SK-N-SH (cell line): ENCODE results near the gene CLDN6. TPM values are rescaled to one million over a fixed set of nuclear protein-coding genes. Genes with fewer than 3 reads are reported as not detected.

Experiments used
- CTCF ChIA-PET: fragments of 300-600, 350-600 bp; formaldehyde crosslinking; extraction: SDS; loops from one replicate; lab custom pipeline; 2021; lab: Yijun Ruan, JAX
- POLR2A ChIA-PET: fragments of 350-600 bp; sonication (Branson Sonifier 250); formaldehyde crosslinking; extraction: SDS; loops from one replicate; lab custom pipeline; 2020; ENCODE audit warnings: antibody characterized with exemption, inconsistent platforms; lab: Yijun Ruan, JAX
- DNase-seq: peaks from one replicate; pipeline ENCODE4 v3.0.0; 2012
- H2AFZ ChIP-seq: fragments of 200-600 bp; sonication (generic); 2 replicates; pipeline ENCODE4 v1.8.1; 2016; ENCODE audit warnings: antibody characterized with exemption, mild to moderate bottlenecking, low read depth
- H3F3A ChIP-seq: fragments of 200-600 bp; sonication (generic); replicated peaks from 2 replicates; pipeline ENCODE3; 2016; ENCODE audit warnings: antibody characterized with exemption, mild to moderate bottlenecking; ENCODE audit not compliant: insufficient read depth
- H3K27ac ChIP-seq, 2 experiments: fragments of 200-500 bp in 1 of 2; fragments of 200-600 bp in 1 of 2; sonication (Bioruptor generic) in 1 of 2; sonication (generic), shearing (Covaris generic) in 1 of 2; 2 replicates each; pipeline versions ENCODE4 v1.5.1 to v1.6.1; 2014 to 2016; ENCODE audit warnings: low read depth in 2 of 2, inconsistent platforms in 1 of 2, low read length in 1 of 2, mild to moderate bottlenecking in 1 of 2, mixed read lengths in 1 of 2
- H3K27me3 ChIP-seq: fragments of 200-600 bp; sonication (generic), shearing (Covaris generic); 2 replicates; pipeline ENCODE4 v1.6.1; 2016; ENCODE audit warnings: mixed run types; ENCODE audit not compliant: insufficient read depth
- H3K36me3 ChIP-seq, 2 experiments: fragments of 200-500 bp in 1 of 2; fragments of 200-600 bp in 1 of 2; sonication (Bioruptor generic) in 1 of 2; sonication (generic) in 1 of 2; replicated peaks in 1 of 2; 2 replicates each; pipeline versions ENCODE3 to v1.5.1; 2014 to 2016; ENCODE audit warnings: low read length in 1 of 2, mild to moderate bottlenecking in 1 of 2; ENCODE audit not compliant: insufficient read depth in 2 of 2, control insufficient read depth in 1 of 2
- H3K4me1 ChIP-seq, 2 experiments: fragments of 200-500 bp in 1 of 2; fragments of 200-600 bp in 1 of 2; sonication (Bioruptor generic) in 1 of 2; sonication (generic), shearing (Covaris generic) in 1 of 2; 2 replicates each; pipeline versions ENCODE4 v1.5.1 to v1.6.1; 2014 to 2016; ENCODE audit warnings: low read depth in 1 of 2, low read length in 1 of 2, mixed run types in 1 of 2; ENCODE audit not compliant: insufficient read depth in 2 of 2, control insufficient read depth in 1 of 2
- H3K4me2 ChIP-seq: fragments of 200-600 bp; sonication (generic), shearing (Covaris generic); 2 replicates; pipeline ENCODE4 v1.6.1; 2017; ENCODE audit warnings: mixed run types
- H3K4me3 ChIP-seq, 2 experiments: fragments of 200-500 bp in 1 of 2; fragments of 200-600 bp in 1 of 2; sonication (Bioruptor generic) in 1 of 2; sonication (generic), shearing (Covaris generic) in 1 of 2; 2 replicates each; pipeline versions ENCODE4 v1.5.1 to v1.8.1; 2014 to 2016; ENCODE audit warnings: low read depth in 2 of 2, inconsistent platforms in 1 of 2, low read length in 1 of 2, mild to moderate bottlenecking in 1 of 2, mixed read lengths in 1 of 2, moderate library complexity in 1 of 2
- H3K79me2 ChIP-seq: fragments of 200-600 bp; sonication (generic); 2 replicates; pipeline ENCODE4 v1.8.1; 2017; ENCODE audit warnings: mild to moderate bottlenecking; ENCODE audit not compliant: insufficient read depth
- H3K9ac ChIP-seq: fragments of 200-600 bp; sonication (generic); 2 replicates; pipeline ENCODE4 v1.6.1; 2017; ENCODE audit warnings: mixed run types
- H3K9me2 ChIP-seq: fragments of 200-600 bp; sonication (generic); 2 replicates; pipeline ENCODE4 v1.6.1; 2017; ENCODE audit warnings: mixed run types
- H3K9me3 ChIP-seq: fragments of 200-600 bp; sonication (generic); 2 replicates; pipeline ENCODE4 v1.6.1; 2017; ENCODE audit warnings: mixed run types, mild to moderate bottlenecking, moderate library complexity
- H4K20me1 ChIP-seq: fragments of 200-600 bp; sonication (generic); 2 replicates; pipeline ENCODE4 v1.6.1; 2017; ENCODE audit warnings: mild to moderate bottlenecking, mixed run types; ENCODE audit not compliant: insufficient read depth
- CHD2 ChIP-seq: fragments of 150-350 bp; IDR thresholded peaks from 2 replicates; pipeline ENCODE4 v1.6.1; 2018; ENCODE audit warnings: low read length; ENCODE audit not compliant: partially characterized antibody
- ELF1 ChIP-seq: IDR thresholded peaks from 2 replicates; pipeline ENCODE4 v1.4.0; 2012
- EP300 ChIP-seq, 2 experiments: IDR thresholded peaks; 2 replicates each; pipeline versions ENCODE4 v1.4.0 to v1.6.1; 2012; ENCODE audit warnings: borderline replicate concordance in 1 of 2, low read depth in 1 of 2, low read length in 1 of 2
- FOXM1 ChIP-seq: IDR thresholded peaks from 2 replicates; pipeline ENCODE4 v1.4.0; 2012; ENCODE audit warnings: low read depth, mild to moderate bottlenecking
- GABPA ChIP-seq: IDR thresholded peaks from 2 replicates; pipeline ENCODE4 v1.4.0; 2012; ENCODE audit warnings: low read depth, mild to moderate bottlenecking
- JUND ChIP-seq: IDR thresholded peaks from 2 replicates; pipeline ENCODE4 v1.4.0; 2012
- MXI1 ChIP-seq: IDR thresholded peaks from 2 replicates; pipeline ENCODE4 v1.6.1; 2012; ENCODE audit warnings: mild to moderate bottlenecking, low read depth, low read length, improper control_type of control experiment
- NFIC ChIP-seq: IDR thresholded peaks from 2 replicates; pipeline ENCODE4 v1.4.0; 2012; ENCODE audit warnings: borderline replicate concordance
- POLR2AphosphoS5 ChIP-seq: IDR thresholded peaks from 2 replicates; pipeline ENCODE4 v1.6.1; 2012; ENCODE audit warnings: low read depth, low read length
- RAD21 ChIP-seq: IDR thresholded peaks from 2 replicates; pipeline ENCODE4 v1.6.1; 2012; ENCODE audit warnings: mild to moderate bottlenecking, low read length
- RFX5 ChIP-seq: IDR thresholded peaks from 2 replicates; pipeline ENCODE4 v1.6.1; 2012; ENCODE audit warnings: mild to moderate bottlenecking, improper control_type of control experiment, low read length
- SIN3A ChIP-seq: IDR thresholded peaks from 2 replicates; pipeline ENCODE4 v1.6.1; 2012; ENCODE audit warnings: low read depth, mild to moderate bottlenecking, low read length, moderate library complexity, borderline replicate concordance
- SMC3 ChIP-seq: IDR thresholded peaks from 2 replicates; pipeline ENCODE4 v1.6.1; 2012; ENCODE audit warnings: low read depth, low read length, improper control_type of control experiment
- TAF1 ChIP-seq: IDR thresholded peaks from 2 replicates; pipeline ENCODE4 v1.6.1; 2012; ENCODE audit warnings: low read depth, mild to moderate bottlenecking, low read length, moderate library complexity, borderline replicate concordance
- YY1 ChIP-seq: IDR thresholded peaks from 2 replicates; pipeline ENCODE4 v1.4.0; 2012; ENCODE audit warnings: low read depth, mild to moderate bottlenecking
- WGBS: methylation state at CpG from one replicate; pipeline ENCODE4 v1.1.6; 2017; ENCODE audit warnings: low lambda C conversion rate; 5-methylcytosine and 5-hydroxymethylcytosine counted together
- polyA plus RNA-seq, 3 experiments: library from polyadenylated mRNA; depleted of rRNA; stranded (reverse); fragments of >200 nt; gene quantifications; 2 replicates each; pipeline ENCODE4 v1.2.3, GENCODE V29; 2012
- TF ChIP-seq, protein P1 (sequence below): IDR thresholded peaks from 2 replicates; pipeline ENCODE4; 2012
- TF ChIP-seq, protein P2 (sequence below): fragments of 150-350 bp; IDR thresholded peaks from 2 replicates; pipeline ENCODE4 v1.6.1; 2017; ENCODE audit warnings: antibody characterized with exemption, low read length, low read depth, borderline replicate concordance
- TF ChIP-seq, protein P3 (sequence below): fragments of 150-350 bp; IDR thresholded peaks from 2 replicates; pipeline ENCODE4 v1.6.1; 2016; ENCODE audit warnings: mild to moderate bottlenecking, low read depth, low read length
- TF ChIP-seq, protein P4 (sequence below): IDR thresholded peaks from 2 replicates; pipeline ENCODE4 v1.6.1; 2012; ENCODE audit warnings: mild to moderate bottlenecking, low read depth, low read length, moderate library complexity

The CLDN6 gene
- polyA plus RNA-seq, 1 of the 3 experiments (the other 2 are of a cell fraction) = 0.20 TPM

DNA sequence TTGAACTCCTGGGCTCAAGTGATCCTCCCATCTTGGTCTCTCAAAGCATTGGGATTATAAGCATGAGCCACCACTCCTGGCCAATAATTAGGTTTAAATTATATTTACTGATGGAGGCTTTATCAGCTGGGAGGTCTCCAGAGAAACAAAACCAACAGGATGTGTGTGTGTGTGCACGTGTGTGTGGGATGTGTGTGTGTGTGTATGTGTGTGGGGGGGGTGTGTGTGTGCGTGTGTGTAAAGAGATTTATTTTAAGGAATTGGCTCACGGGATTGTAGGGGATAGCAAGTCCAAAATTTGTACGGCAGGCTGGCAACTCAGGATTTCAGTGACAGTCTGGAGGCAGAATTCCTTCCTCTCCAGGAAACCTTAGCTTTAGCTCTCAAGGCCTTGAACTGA, 33.0 kb upstream of the CLDN6 start:
- no peaks in the 10 kb centered on the region; a peak in 1 of 4 replicates for H3K4me1 ChIP-seq
- CTCF ChIA-PET = interaction anchor here (0.9 to 5.8 kb wide), 4 partner anchors 9 to 124 kb away, joined by 3 to 57 read pairs (median 3); no protein-coding TSS in a partner anchor
- H2AFZ ChIP-seq = no peak overlapping the region
- peaks cover 37% of the 10 kb centered on the region for H3K27me3 ChIP-seq
- peaks cover 4% of the 10 kb centered on the region for H3F3A ChIP-seq
- POLR2A ChIA-PET = no interaction called here
- H4K20me1 ChIP-seq = no peaks in the 10 kb centered on the region
- no peaks in the 10 kb centered on the region for H3K79me2 ChIP-seq
- no peak overlapping the region for H3K4me3 ChIP-seq
- no peak for DNase-seq
- H3K27ac ChIP-seq = no peak overlapping the region
- no peaks in the 10 kb centered on the region for H3K9me3 ChIP-seq
- no peak overlapping the region for H3K4me2 ChIP-seq
- TF ChIP-seq ELF1 = no peak
- no peak for TF ChIP-seq MXI1
- no peak for TF ChIP-seq RAD21
- TF ChIP-seq RFX5 = no peak
- TF ChIP-seq GABPA = no peak
- TF ChIP-seq YY1 = no peak
- TF ChIP-seq, protein P1, sequence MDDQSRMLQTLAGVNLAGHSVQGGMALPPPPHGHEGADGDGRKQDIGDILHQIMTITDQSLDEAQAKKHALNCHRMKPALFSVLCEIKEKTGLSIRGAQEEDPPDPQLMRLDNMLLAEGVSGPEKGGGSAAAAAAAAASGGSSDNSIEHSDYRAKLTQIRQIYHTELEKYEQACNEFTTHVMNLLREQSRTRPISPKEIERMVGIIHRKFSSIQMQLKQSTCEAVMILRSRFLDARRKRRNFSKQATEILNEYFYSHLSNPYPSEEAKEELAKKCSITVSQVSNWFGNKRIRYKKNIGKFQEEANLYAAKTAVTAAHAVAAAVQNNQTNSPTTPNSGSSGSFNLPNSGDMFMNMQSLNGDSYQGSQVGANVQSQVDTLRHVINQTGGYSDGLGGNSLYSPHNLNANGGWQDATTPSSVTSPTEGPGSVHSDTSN = no peak
- TF ChIP-seq, protein P2, sequence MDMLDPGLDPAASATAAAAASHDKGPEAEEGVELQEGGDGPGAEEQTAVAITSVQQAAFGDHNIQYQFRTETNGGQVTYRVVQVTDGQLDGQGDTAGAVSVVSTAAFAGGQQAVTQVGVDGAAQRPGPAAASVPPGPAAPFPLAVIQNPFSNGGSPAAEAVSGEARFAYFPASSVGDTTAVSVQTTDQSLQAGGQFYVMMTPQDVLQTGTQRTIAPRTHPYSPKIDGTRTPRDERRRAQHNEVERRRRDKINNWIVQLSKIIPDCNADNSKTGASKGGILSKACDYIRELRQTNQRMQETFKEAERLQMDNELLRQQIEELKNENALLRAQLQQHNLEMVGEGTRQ = no peak
- TF ChIP-seq POLR2AphosphoS5 = no peak
- no peak for TF ChIP-seq NFIC
- TF ChIP-seq, protein P3, sequence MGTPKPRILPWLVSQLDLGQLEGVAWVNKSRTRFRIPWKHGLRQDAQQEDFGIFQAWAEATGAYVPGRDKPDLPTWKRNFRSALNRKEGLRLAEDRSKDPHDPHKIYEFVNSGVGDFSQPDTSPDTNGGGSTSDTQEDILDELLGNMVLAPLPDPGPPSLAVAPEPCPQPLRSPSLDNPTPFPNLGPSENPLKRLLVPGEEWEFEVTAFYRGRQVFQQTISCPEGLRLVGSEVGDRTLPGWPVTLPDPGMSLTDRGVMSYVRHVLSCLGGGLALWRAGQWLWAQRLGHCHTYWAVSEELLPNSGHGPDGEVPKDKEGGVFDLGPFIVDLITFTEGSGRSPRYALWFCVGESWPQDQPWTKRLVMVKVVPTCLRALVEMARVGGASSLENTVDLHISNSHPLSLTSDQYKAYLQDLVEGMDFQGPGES = no peak
- TF ChIP-seq TAF1 = no peak
- no peak overlapping the region for H3K9ac ChIP-seq
- WGBS = 59% methylated on average over 4 of the region's 4 CpGs
- no peaks in the 10 kb centered on the region for H3K9me2 ChIP-seq
- no peaks in the 10 kb centered on the region for H3K36me3 ChIP-seq

DNA sequence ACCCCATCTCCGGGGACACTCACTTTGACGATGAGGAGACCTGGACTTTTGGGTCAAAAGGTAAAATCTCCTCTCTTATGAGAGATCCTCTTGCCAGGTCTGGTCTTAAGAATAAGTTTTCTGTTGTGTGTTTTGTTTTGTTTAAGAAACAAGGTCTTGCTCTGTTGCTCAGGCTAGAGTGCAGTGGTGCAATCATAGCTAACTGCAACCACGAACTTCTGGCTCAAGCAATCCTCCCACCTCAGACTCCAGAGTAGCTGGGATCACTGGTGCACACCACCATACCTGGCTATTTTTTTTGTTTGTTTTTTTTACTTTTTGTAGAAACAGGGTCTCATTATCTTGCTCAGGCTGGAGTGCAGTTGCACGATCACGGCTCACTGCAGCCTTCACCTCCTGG, 32.5 kb upstream of the CLDN6 start:
- POLR2A ChIA-PET = interaction anchor here (0.7 kb wide), 1 partner anchor 22 kb away, joined by 4 read pairs; no protein-coding TSS in a partner anchor
- H4K20me1 ChIP-seq = no peaks in the 10 kb centered on the region
- no peak overlapping the region for H2AFZ ChIP-seq
- no peak for DNase-seq
- TF ChIP-seq SIN3A = no peak
- no peak for TF ChIP-seq CHD2
- no peak for TF ChIP-seq SMC3
- no peak for TF ChIP-seq ELF1
- TF ChIP-seq EP300 (IDR thresholded peaks at IDR 0.05; ENCODE audit: borderline replicate concordance in 1 of 2, low read depth in 1 of 2, low read length in 1 of 2) = no peak
- no peak for TF ChIP-seq JUND
- TF ChIP-seq NFIC = no peak
- TF ChIP-seq MXI1 = no peak
- TF ChIP-seq, protein P4, sequence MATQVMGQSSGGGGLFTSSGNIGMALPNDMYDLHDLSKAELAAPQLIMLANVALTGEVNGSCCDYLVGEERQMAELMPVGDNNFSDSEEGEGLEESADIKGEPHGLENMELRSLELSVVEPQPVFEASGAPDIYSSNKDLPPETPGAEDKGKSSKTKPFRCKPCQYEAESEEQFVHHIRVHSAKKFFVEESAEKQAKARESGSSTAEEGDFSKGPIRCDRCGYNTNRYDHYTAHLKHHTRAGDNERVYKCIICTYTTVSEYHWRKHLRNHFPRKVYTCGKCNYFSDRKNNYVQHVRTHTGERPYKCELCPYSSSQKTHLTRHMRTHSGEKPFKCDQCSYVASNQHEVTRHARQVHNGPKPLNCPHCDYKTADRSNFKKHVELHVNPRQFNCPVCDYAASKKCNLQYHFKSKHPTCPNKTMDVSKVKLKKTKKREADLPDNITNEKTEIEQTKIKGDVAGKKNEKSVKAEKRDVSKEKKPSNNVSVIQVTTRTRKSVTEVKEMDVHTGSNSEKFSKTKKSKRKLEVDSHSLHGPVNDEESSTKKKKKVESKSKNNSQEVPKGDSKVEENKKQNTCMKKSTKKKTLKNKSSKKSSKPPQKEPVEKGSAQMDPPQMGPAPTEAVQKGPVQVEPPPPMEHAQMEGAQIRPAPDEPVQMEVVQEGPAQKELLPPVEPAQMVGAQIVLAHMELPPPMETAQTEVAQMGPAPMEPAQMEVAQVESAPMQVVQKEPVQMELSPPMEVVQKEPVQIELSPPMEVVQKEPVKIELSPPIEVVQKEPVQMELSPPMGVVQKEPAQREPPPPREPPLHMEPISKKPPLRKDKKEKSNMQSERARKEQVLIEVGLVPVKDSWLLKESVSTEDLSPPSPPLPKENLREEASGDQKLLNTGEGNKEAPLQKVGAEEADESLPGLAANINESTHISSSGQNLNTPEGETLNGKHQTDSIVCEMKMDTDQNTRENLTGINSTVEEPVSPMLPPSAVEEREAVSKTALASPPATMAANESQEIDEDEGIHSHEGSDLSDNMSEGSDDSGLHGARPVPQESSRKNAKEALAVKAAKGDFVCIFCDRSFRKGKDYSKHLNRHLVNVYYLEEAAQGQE = no peak
- no peak for TF ChIP-seq RFX5
- no peak for TF ChIP-seq FOXM1
- TF ChIP-seq, protein P1 = no peak
- TF ChIP-seq, all 33 proteins: peak for 0
- no peak overlapping the region for H3K9ac ChIP-seq
- WGBS = 47% methylated on average over 5 of the region's 5 CpGs
- no peak overlapping the region for H3K4me2 ChIP-seq
- H3K4me1 ChIP-seq = no peaks in the 10 kb centered on the region; a peak in 1 of 4 replicates
- no peaks in the 10 kb centered on the region for H3K79me2 ChIP-seq
- H3F3A ChIP-seq = peaks cover 4% of the 10 kb centered on the region
- CTCF ChIA-PET = interaction anchor here (1.9 to 5.8 kb wide), 3 partner anchors 9 to 22 kb away, joined by 8 to 57 read pairs (median 42); no protein-coding TSS in a partner anchor
- no peak overlapping the region for H3K27ac ChIP-seq
- H3K27me3 ChIP-seq = peaks cover 42% of the 10 kb centered on the region
- no peaks in the 10 kb centered on the region for H3K36me3 ChIP-seq
- no peaks in the 10 kb centered on the region for H3K9me3 ChIP-seq
- H3K4me3 ChIP-seq = no peak overlapping the region
- no peaks in the 10 kb centered on the region for H3K9me2 ChIP-seq
